ENCODE data around the gene FLYWCH2. TPM values are rescaled to one million over a fixed set of nuclear protein-coding genes. Genes with fewer than 3 reads are reported as not detected.

Gene FLYWCH2
- total RNA-seq, 1 experiment from 2014 or later: 16.5 TPM

DNA sequence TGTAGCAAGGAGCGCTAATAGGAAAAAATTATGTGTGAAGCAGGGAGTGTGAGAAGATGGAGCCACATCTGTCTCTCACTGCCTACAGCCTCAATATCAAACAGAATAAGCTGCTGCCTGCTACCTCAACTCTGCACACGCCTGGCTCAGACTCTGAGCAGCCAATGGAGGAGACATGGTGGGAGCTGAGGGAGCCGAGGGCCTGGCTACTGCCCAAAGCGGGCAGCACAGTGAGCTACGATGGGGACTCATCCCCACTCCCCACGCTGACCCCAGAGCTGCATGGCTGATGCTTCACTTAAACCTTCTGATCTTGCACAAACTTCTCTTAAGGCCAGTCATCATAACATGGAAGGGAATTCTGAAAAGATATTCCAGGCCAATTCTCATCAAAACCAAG is 11.1 kb upstream of the FLYWCH2 start:
- Histone ChIP-seq H2BK120ac (ENCODE audit: low read depth, low read length, poor library complexity, severe bottlenecking) (no peak overlapping the region), H4K20me1 (ENCODE audit: control insufficient read depth, insufficient read depth, insufficient read length) (no peaks in the 10 kb centered on the region), H3K14ac (ENCODE audit: insufficient read depth, low read length) (no peak overlapping the region), H4K91ac (ENCODE audit: insufficient read length, low read depth, low read length) (no peak overlapping the region), H3K79me1 (ENCODE audit: insufficient read depth, low read depth, low read length, poor library complexity, severe bottlenecking) (no peaks in the 10 kb centered on the region), H3K79me2 (ENCODE audit: insufficient read depth, low read length) (no peaks in the 10 kb centered on the region), H3K4me1 (ENCODE audit: insufficient read depth, low read length) (0 out of 2 replicates have a peak, but pooled peaks cover 1% of the 10 kb centered on the region), H3K27ac (ENCODE audit: insufficient read length, low read depth, low read length) (no peak overlapping the region), H2AK5ac (ENCODE audit: insufficient read length, low read length) (no peak overlapping the region), H2BK15ac (ENCODE audit: low read depth, low read length) (no peak overlapping the region), H3K4ac (ENCODE audit: low read depth, low read length) (no peak overlapping the region), H2BK12ac (ENCODE audit: insufficient read length, low read depth, low read length) (no peak overlapping the region), H3K56ac (ENCODE audit: insufficient read length, low read depth, low read length) (no peak overlapping the region), H3K23ac (ENCODE audit: insufficient read length, low read depth, low read length) (no peak overlapping the region), H2AFZ (ENCODE audit: low read length) (no peak overlapping the region), H3K23me2 (ENCODE audit: insufficient read length, low read depth, low read length, poor library complexity, severe bottlenecking) (peaks cover 2% of the 10 kb centered on the region), H4K5ac (ENCODE audit: insufficient read length, low read depth, low read length) (no peak overlapping the region), H2BK5ac (ENCODE audit: insufficient read length, low read length) (no peak overlapping the region), H3K27me3 (ENCODE audit: insufficient read depth, low read length) (no peaks in the 10 kb centered on the region), H3K9ac (ENCODE audit: extremely low read depth, insufficient read length, low read length) (no peak overlapping the region), H2BK20ac (ENCODE audit: low read depth, low read length, poor library complexity, severe bottlenecking) (no peak overlapping the region), H3K4me2 (ENCODE audit: insufficient read depth, insufficient read length, low read length) (no peak overlapping the region), H4K8ac (replicated peaks; ENCODE audit: insufficient read length, low read depth, low read length) (no peak overlapping the region), H3K9me3 (ENCODE audit: control insufficient read depth, low read depth, low read length) (no peaks in the 10 kb centered on the region), H3T11ph (ENCODE audit: low read length) (no peak overlapping the region), H3K18ac (ENCODE audit: insufficient read length, low read depth, low read length) (no peak overlapping the region)
- Mint-ChIP-seq H3K9me3 (no peaks in the 10 kb centered on the region), H3K27me3 (ENCODE audit: low read depth) (peaks cover 51% of the 10 kb centered on the region), H3K4me1 (peaks cover 0 to 11% of the 10 kb centered on the region in 2 experiments; a peak in 2 of 4 replicates), H3K4me3 (no peak overlapping the region), H3K27ac (no peak overlapping the region), H3K36me3 (ENCODE audit: insufficient read depth in 1 of 3, low read depth in 3 of 3) (no peaks in the 10 kb centered on the region)
- no CpG with 5 or more reads among the region's 6 CpGs for WGBS (ENCODE audit: extremely low coverage, insufficient read length, low lambda C conversion rate)
- TF ChIP-seq, protein P1, sequence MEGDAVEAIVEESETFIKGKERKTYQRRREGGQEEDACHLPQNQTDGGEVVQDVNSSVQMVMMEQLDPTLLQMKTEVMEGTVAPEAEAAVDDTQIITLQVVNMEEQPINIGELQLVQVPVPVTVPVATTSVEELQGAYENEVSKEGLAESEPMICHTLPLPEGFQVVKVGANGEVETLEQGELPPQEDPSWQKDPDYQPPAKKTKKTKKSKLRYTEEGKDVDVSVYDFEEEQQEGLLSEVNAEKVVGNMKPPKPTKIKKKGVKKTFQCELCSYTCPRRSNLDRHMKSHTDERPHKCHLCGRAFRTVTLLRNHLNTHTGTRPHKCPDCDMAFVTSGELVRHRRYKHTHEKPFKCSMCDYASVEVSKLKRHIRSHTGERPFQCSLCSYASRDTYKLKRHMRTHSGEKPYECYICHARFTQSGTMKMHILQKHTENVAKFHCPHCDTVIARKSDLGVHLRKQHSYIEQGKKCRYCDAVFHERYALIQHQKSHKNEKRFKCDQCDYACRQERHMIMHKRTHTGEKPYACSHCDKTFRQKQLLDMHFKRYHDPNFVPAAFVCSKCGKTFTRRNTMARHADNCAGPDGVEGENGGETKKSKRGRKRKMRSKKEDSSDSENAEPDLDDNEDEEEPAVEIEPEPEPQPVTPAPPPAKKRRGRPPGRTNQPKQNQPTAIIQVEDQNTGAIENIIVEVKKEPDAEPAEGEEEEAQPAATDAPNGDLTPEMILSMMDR (conservative IDR thresholded peaks at IDR 0.05): no peak
- no peak for DNase-seq

Data from H9 (cell line).